Thymus (tissue), 11 donors: ENCODE data around the gene SYNGR3. TPM values are rescaled to one million over a fixed set of nuclear protein-coding genes. Genes with fewer than 3 reads are reported as not detected.
A peak's percentile ranks its signal among the peaks of the same experiment; 100 is the strongest.

Experiments
- DNase-seq, 9 donors: peaks; one replicate each; pipeline ENCODE4 v3.0.0-alpha.2; 2013; ENCODE audit warnings: low spot score in 9 of 9, low read depth in 6 of 9, missing footprints in 1 of 9
- H3K27ac ChIP-seq, 2 donors: one replicate each; pipeline ENCODE4 v1.5.1; 2013; ENCODE audit warnings: control low read depth in 1 of 2, low read depth in 1 of 2, low read length in 1 of 2, mild to moderate bottlenecking in 1 of 2, moderate library complexity in 1 of 2
- H3K27me3 ChIP-seq, 2 donors: one replicate each; pipeline ENCODE4 v1.5.1; 2013; ENCODE audit warnings: low read length in 1 of 2; ENCODE audit not compliant: control insufficient read depth in 2 of 2, insufficient read depth in 1 of 2
- H3K36me3 ChIP-seq, 2 donors: one replicate each; pipeline ENCODE4 v1.5.1; 2013; ENCODE audit warnings: low read length in 1 of 2, mild to moderate bottlenecking in 1 of 2, moderate library complexity in 1 of 2; ENCODE audit not compliant: control insufficient read depth in 2 of 2, insufficient read depth in 2 of 2
- H3K4me1 ChIP-seq, 2 donors: one replicate each; pipeline ENCODE4 v1.5.1; 2013; ENCODE audit warnings: low read length in 2 of 2; ENCODE audit not compliant: control insufficient read depth in 2 of 2, insufficient read depth in 2 of 2
- H3K4me3 ChIP-seq, 2 donors: one replicate each; pipeline ENCODE4 v1.5.1; 2013; ENCODE audit warnings: low read length in 2 of 2, control low read depth in 1 of 2, mild to moderate bottlenecking in 1 of 2
- H3K9me3 ChIP-seq, 2 donors: one replicate each; pipeline ENCODE4 v1.5.1; 2013; ENCODE audit warnings: low read length in 1 of 2, mild to moderate bottlenecking in 1 of 2; ENCODE audit not compliant: control insufficient read depth in 2 of 2, insufficient read depth in 1 of 2
- WGBS: extraction: QIAGEN DNeasy Blood & Tissue Kit; methylation state at CpG from one replicate; pipeline ENCODE4 v1.1.7; 2013; 5-methylcytosine and 5-hydroxymethylcytosine counted together
- polyA plus RNA-seq: library from polyadenylated mRNA; stranded (reverse); fragments of 200-250 nt; gene quantifications from one replicate; pipeline ENCODE4 v1.2.3, GENCODE V29; 2013
- total RNA-seq: library from RNA; stranded (reverse); fragments of 120-200 nt; gene quantifications from one replicate; pipeline ENCODE4 v1.2.4, GENCODE V29; 2013
- donor health status: healthy.

Gene SYNGR3
- total and polyA plus RNA-seq, 2 donors, result 1.2 to 2.7 TPM

- Histone ChIP-seq H3K27me3 (peaks cover 38 to 72% of the 10 kb centered on the region in 2 donors), H3K27ac (no peak within 1 kb of the TSS), H3K36me3 (no peaks in the 10 kb centered on the region), H3K4me1 (peaks cover 12 to 29% of the 10 kb centered on the region in 2 donors), H3K4me3 (no peak within 1 kb of the TSS), H3K9me3 (peaks cover 0 to 8% of the 10 kb centered on the region in 2 donors)
- no peak for DNase-seq
- 3% methylated on average over 33 of the region's 33 CpGs for WGBS
These were observed 29.7 kb downstream of the SYNGR3 start, which contains the start of gene NPW for GRCh38 chr16:2019518-2019920. Gene NPW, plus strand, starts transcription at chr16:2019785.

- Histone ChIP-seq H3K27me3 (peaks cover 42 to 77% of the 10 kb centered on the region in 2 donors), H3K27ac (no peak overlapping the region), H3K4me1 (peaks cover 12 to 29% of the 10 kb centered on the region in 2 donors), H3K36me3 (no peaks in the 10 kb centered on the region), H3K9me3 (peaks cover 0 to 8% of the 10 kb centered on the region in 2 donors), H3K4me3 (no peak overlapping the region)
- WGBS, result 4% methylated on average over 96 of the region's 96 CpGs
- no peak for DNase-seq
These were observed 30.4 kb downstream of the SYNGR3 start for GRCh38 chr16:2019921-2020831.

- H3K4me1 ChIP-seq, result peaks cover 12 to 38% of the 10 kb centered on the region in 2 donors
These were observed 32.9 kb downstream of the SYNGR3 start for GRCh38 chr16:2022723-2023091.

GRCh38 chr16:2023092-2024031, 33.6 kb downstream of the SYNGR3 start:
- WGBS, result 20% methylated on average over 53 of the region's 53 CpGs
- Histone ChIP-seq H3K36me3 (no peaks in the 10 kb centered on the region), H3K27ac (peak overlapping the region; percentile 32 to 37), H3K27me3 (peaks cover 65 to 88% of the 10 kb centered on the region in 2 donors), H3K4me3 (peak overlapping the region; percentile 14 to 22), H3K9me3 (peaks cover 1 to 11% of the 10 kb centered on the region in 2 donors), H3K4me1 (peaks cover 12 to 42% of the 10 kb centered on the region in 2 donors)
- DNase-seq, result peak; percentile 80 to 97 (median 90)

More at GRCh38 chr16:2022723-2023091, 32.9 kb downstream of the SYNGR3 start:
- peaks cover 64 to 88% of the 10 kb centered on the region in 2 donors for H3K27me3 ChIP-seq
- H3K27ac ChIP-seq, result no peak overlapping the region
- no peak for DNase-seq
- peak overlapping the region in 1 of 2 donors; percentile 14 for H3K4me3 ChIP-seq
- no peaks in the 10 kb centered on the region for H3K36me3 ChIP-seq
- H3K9me3 ChIP-seq, result peaks cover 0 to 7% of the 10 kb centered on the region in 2 donors
- WGBS, result 5% methylated on average over 14 of the region's 14 CpGs

GRCh38 chr16:2024032-2024420, 34.3 kb downstream of the SYNGR3 start:
- no peak for DNase-seq
- H3K4me1 ChIP-seq, result peaks cover 12 to 42% of the 10 kb centered on the region in 2 donors
- peaks cover 69 to 90% of the 10 kb centered on the region in 2 donors for H3K27me3 ChIP-seq

GRCh38 chr16:2025251-2025650, 35.5 kb downstream of the SYNGR3 start:
- Histone ChIP-seq H3K9me3 (peaks cover 1 to 11% of the 10 kb centered on the region in 2 donors), H3K4me3 (no peak overlapping the region), H3K4me1 (peaks cover 12 to 34% of the 10 kb centered on the region in 2 donors), H3K36me3 (no peaks in the 10 kb centered on the region), H3K27ac (no peak overlapping the region), H3K27me3 (peaks cover 57 to 90% of the 10 kb centered on the region in 2 donors)
- DNase-seq, result no peak
- 98% methylated on average over 14 of the region's 14 CpGs for WGBS

More at GRCh38 chr16:2024032-2024420, 34.3 kb downstream of the SYNGR3 start:
- Histone ChIP-seq H3K9me3 (peaks cover 1 to 14% of the 10 kb centered on the region in 2 donors), H3K27ac (no peak overlapping the region), H3K36me3 (no peaks in the 10 kb centered on the region), H3K4me3 (no peak overlapping the region)
- 96% methylated on average over 12 of the region's 12 CpGs for WGBS

- WGBS, result 96% methylated on average over 16 of the region's 16 CpGs
- DNase-seq, result no peak
- no peak overlapping the region for H3K4me3 ChIP-seq
- H3K36me3 ChIP-seq, result no peaks in the 10 kb centered on the region
- no peak overlapping the region for H3K27ac ChIP-seq
- H3K9me3 ChIP-seq, result peaks cover 1 to 11% of the 10 kb centered on the region in 2 donors
- peaks cover 12 to 33% of the 10 kb centered on the region in 2 donors for H3K4me1 ChIP-seq
- peaks cover 50 to 85% of the 10 kb centered on the region in 2 donors for H3K27me3 ChIP-seq
These were observed 36.2 kb downstream of the SYNGR3 start for GRCh38 chr16:2025878-2026460.

GRCh38 chr16:2026461-2027023, 36.8 kb downstream of the SYNGR3 start, which contains the start of gene NHERF2:
Gene NHERF2, plus strand, starts transcription at chr16:2026902. Its CDS starts 104 bp downstream, at chr16:2027006.
- Histone ChIP-seq H3K4me1 (peaks cover 12 to 33% of the 10 kb centered on the region in 2 donors), H3K27ac (peak within 1 kb of the TSS in 1 of 2 donors; percentile 13), H3K36me3 (no peaks in the 10 kb centered on the region), H3K27me3 (peaks cover 48 to 83% of the 10 kb centered on the region in 2 donors), H3K9me3 (peaks cover 1 to 11% of the 10 kb centered on the region in 2 donors), H3K4me3 (peak within 1 kb of the TSS in 1 of 2 donors; percentile 55)
- WGBS, result 12% methylated on average over 59 of the region's 59 CpGs
- no peak for DNase-seq
